ENCODE data around the gene SLC25A33.

SLC25A33 gene

GRCh38 chr1:9606948-9607347 lies 67.7 kb downstream of the SLC25A33 start:
- no peak overlapping the region for H3K27ac ChIP-seq

GRCh38 chr1:9607352-9607751 lies 68.1 kb downstream of the SLC25A33 start:
- Histone ChIP-seq H3K9me3 (no peaks in the 10 kb centered on the region), H3K4me1 (ENCODE audit: control insufficient read depth in 1 of 2, insufficient read depth in 1 of 2, low read depth in 1 of 2, low read length in 1 of 2) (no peaks in the 10 kb centered on the region), H3K27ac (no peak overlapping the region), H3K36me3 (peaks cover 14% of the 10 kb centered on the region), H3K27me3 (no peaks in the 10 kb centered on the region), H3K4me3 (ENCODE audit: low read depth in 1 of 2, low read length in 1 of 2) (no peak overlapping the region)
- no peak for TF ChIP-seq CTCF (IDR thresholded peaks at IDR 0.05)

More at GRCh38 chr1:9606948-9607347, 67.7 kb downstream of the SLC25A33 start:
- H3K4me1 ChIP-seq (ENCODE audit: control insufficient read depth in 1 of 2, insufficient read depth in 1 of 2, low read depth in 1 of 2, low read length in 1 of 2) = no peaks in the 10 kb centered on the region
- no peaks in the 10 kb centered on the region for H3K9me3 ChIP-seq
- no peak overlapping the region for H3K4me3 ChIP-seq (ENCODE audit: low read depth in 1 of 2, low read length in 1 of 2)
- H3K36me3 ChIP-seq = peaks cover 16% of the 10 kb centered on the region
- H3K27me3 ChIP-seq = no peaks in the 10 kb centered on the region
- no peak for TF ChIP-seq CTCF (IDR thresholded peaks at IDR 0.05)

- Histone ChIP-seq H3K36me3 (peaks cover 3% of the 10 kb centered on the region), H3K4me1 (ENCODE audit: control insufficient read depth in 1 of 2, insufficient read depth in 1 of 2, low read depth in 1 of 2, low read length in 1 of 2) (no peaks in the 10 kb centered on the region), H3K27me3 (no peaks in the 10 kb centered on the region), H3K27ac (no peak overlapping the region), H3K9me3 (no peaks in the 10 kb centered on the region), H3K4me3 (ENCODE audit: low read depth in 1 of 2, low read length in 1 of 2) (no peak overlapping the region)
- TF ChIP-seq CTCF (IDR thresholded peaks at IDR 0.05) = no peak
Observed at GRCh38 chr1:9609998-9610397, 70.7 kb downstream of the SLC25A33 start.

GRCh38 chr1:9610548-9610947 lies 71.3 kb downstream of the SLC25A33 start:
- no peaks in the 10 kb centered on the region for H3K9me3 ChIP-seq
- no peak overlapping the region for H3K4me3 ChIP-seq (ENCODE audit: low read depth in 1 of 2, low read length in 1 of 2)
- peaks cover 3% of the 10 kb centered on the region for H3K36me3 ChIP-seq
- no peak for TF ChIP-seq CTCF (IDR thresholded peaks at IDR 0.05)
- no peak overlapping the region for H3K27ac ChIP-seq
- H3K27me3 ChIP-seq = no peaks in the 10 kb centered on the region
- H3K4me1 ChIP-seq (ENCODE audit: control insufficient read depth in 1 of 2, insufficient read depth in 1 of 2, low read depth in 1 of 2, low read length in 1 of 2) = no peaks in the 10 kb centered on the region

- no peak for TF ChIP-seq CTCF (IDR thresholded peaks at IDR 0.05)
- no peak overlapping the region for H3K4me3 ChIP-seq (ENCODE audit: low read depth in 1 of 2, low read length in 1 of 2)
- peaks cover 3% of the 10 kb centered on the region for H3K36me3 ChIP-seq
Observed at GRCh38 chr1:9611716-9612115, 72.5 kb downstream of the SLC25A33 start.

More at GRCh38 chr1:9611716-9612115, 72.5 kb downstream of the SLC25A33 start:
- no peak overlapping the region for H3K27ac ChIP-seq
- H3K9me3 ChIP-seq = no peaks in the 10 kb centered on the region
- no peaks in the 10 kb centered on the region for H3K27me3 ChIP-seq
- no peaks in the 10 kb centered on the region for H3K4me1 ChIP-seq (ENCODE audit: control insufficient read depth in 1 of 2, insufficient read depth in 1 of 2, low read depth in 1 of 2, low read length in 1 of 2)
